Measurements from ENCODE around the gene ARHGAP5.

- no peak for TF ChIP-seq CTCF (IDR thresholded peaks at IDR 0.05; ENCODE audit: low read depth, low read length, poor library complexity, severe bottlenecking)
- no peak for TF ChIP-seq EZH2phosphoT487 (IDR thresholded peaks at IDR 0.05; ENCODE audit: borderline replicate concordance, low read length)
These were observed 10.8 kb downstream of the ARHGAP5 start for GRCh38 chr14:32087907-32088306.

All from DOHH2 (cell line).